Astrocyte of the cerebellum (primary cell): ENCODE measurements around the gene NAA60.
"Not testable (repeated sequence)": the region's sequence is repeated elsewhere in the genome, so short reads cannot be mapped to it uniquely, and the experiment has no call there.

Experiments
- DNase-seq: peaks from one replicate; pipeline ENCODE4 v3.0.0-alpha.2; 2011; ENCODE audit warnings: low read depth
- H3K4me3 ChIP-seq: 2 replicates; pipeline ENCODE4 v1.5.1; 2011; ENCODE audit warnings: mild to moderate bottlenecking, low read depth, low read length, moderate library complexity
- CTCF ChIP-seq: IDR thresholded peaks from 2 replicates; pipeline ENCODE4 v1.5.1; 2012; ENCODE audit warnings: low read length, low read depth, moderate library complexity, mild to moderate bottlenecking; ENCODE audit errors: missing control alignments
- in situ Hi-C: cut with HindIII; loops from 2 replicates; pipeline ENCODE4 v1.10.0; 2017; ENCODE audit warnings: low sequenced_read_pairs

NAA60 gene

GRCh38 chr16:3523281-3523680 is 79.8 kb downstream of the NAA60 start:
- H3K4me3 ChIP-seq = no peak overlapping the region
- in situ Hi-C loops = no loop called here
- no peak for DNase-seq
- no peak for TF ChIP-seq CTCF

GRCh38 chr16:3525951-3526350 is 82.5 kb downstream of the NAA60 start:
- no peak for TF ChIP-seq CTCF
- DNase-seq = no peak
- no peak overlapping the region for H3K4me3 ChIP-seq
- in situ Hi-C loops = no loop called here

- H3K4me3 ChIP-seq, in situ Hi-C loops: not testable (repeated sequence)
- TF ChIP-seq CTCF = peak; percentile 62
- peak; percentile 42 for DNase-seq
These were observed 83.8 kb downstream of the NAA60 start for GRCh38 chr16:3527216-3527829.

GRCh38 chr16:3528406-3528805 is 84.9 kb downstream of the NAA60 start:
- DNase-seq = no peak
- in situ Hi-C loops = no loop called here
- TF ChIP-seq CTCF = no peak

GRCh38 chr16:3529175-3529574 is 85.7 kb downstream of the NAA60 start:
- TF ChIP-seq CTCF = no peak
- in situ Hi-C loops = no loop called here

More at GRCh38 chr16:3528406-3528805, 84.9 kb downstream of the NAA60 start:
- no peak overlapping the region for H3K4me3 ChIP-seq

GRCh38 chr16:3530371-3530914 is 87.0 kb downstream of the NAA60 start:
- no peak overlapping the region for H3K4me3 ChIP-seq
- no peak for DNase-seq
- in situ Hi-C loops = no loop called here
- TF ChIP-seq CTCF = no peak

More at GRCh38 chr16:3529175-3529574, 85.7 kb downstream of the NAA60 start:
- no peak overlapping the region for H3K4me3 ChIP-seq
- DNase-seq = no peak
